ENCODE data around the gene RTP5.

The RTP5 gene

DNA sequence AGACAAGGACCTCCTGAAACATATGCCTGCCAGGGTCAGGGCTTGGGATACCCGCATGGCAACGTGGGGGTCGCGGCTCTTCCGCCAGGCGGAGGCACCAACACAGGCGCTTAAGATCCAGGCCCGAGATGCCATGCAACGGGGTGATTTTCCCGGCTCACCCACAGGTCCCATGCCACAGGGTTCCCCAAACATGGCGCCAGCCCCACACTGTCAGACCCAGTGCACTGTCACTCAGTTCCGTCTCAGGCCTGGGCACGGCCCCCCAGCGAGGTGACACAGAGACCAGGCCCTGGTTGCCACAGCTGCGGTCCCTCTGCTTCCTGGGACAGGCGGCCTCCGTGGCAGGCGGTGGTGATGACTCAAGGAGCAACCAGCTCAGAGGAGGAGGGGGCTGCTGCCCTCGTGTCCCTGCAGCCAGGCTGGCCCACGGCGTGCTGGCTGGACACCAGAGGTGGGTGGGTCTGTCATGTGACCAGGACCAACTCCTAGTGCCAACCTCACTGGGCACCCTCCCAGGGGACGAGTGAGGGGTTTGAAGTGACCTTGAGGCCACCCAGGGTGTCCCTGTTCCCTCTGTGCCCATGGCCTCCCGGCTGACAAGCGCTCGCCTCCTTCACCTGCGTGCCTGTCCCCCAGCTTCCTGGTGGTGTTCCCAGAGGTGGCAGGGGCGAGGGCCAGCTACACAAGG lies 15.7 kb upstream of the RTP5 start:
- Histone ChIP-seq H3K9me3 (ENCODE audit: insufficient read depth, low read depth, low read length) (no peaks in the 10 kb centered on the region), H3K4me1 (ENCODE audit: insufficient read depth, low read length) (no peaks in the 10 kb centered on the region), H3K9ac (ENCODE audit: low read depth, low read length) (no peak overlapping the region), H3K36me3 (ENCODE audit: insufficient read depth, low read length) (no peaks in the 10 kb centered on the region), H3K27me3 (ENCODE audit: insufficient read depth, low read length) (no peaks in the 10 kb centered on the region), H3K4me3 (ENCODE audit: low read length) (no peak overlapping the region), H3K27ac (ENCODE audit: low read depth, low read length) (no peak overlapping the region)
- WGBS: 88% methylated on average over 27 of the region's 27 CpGs

DNA sequence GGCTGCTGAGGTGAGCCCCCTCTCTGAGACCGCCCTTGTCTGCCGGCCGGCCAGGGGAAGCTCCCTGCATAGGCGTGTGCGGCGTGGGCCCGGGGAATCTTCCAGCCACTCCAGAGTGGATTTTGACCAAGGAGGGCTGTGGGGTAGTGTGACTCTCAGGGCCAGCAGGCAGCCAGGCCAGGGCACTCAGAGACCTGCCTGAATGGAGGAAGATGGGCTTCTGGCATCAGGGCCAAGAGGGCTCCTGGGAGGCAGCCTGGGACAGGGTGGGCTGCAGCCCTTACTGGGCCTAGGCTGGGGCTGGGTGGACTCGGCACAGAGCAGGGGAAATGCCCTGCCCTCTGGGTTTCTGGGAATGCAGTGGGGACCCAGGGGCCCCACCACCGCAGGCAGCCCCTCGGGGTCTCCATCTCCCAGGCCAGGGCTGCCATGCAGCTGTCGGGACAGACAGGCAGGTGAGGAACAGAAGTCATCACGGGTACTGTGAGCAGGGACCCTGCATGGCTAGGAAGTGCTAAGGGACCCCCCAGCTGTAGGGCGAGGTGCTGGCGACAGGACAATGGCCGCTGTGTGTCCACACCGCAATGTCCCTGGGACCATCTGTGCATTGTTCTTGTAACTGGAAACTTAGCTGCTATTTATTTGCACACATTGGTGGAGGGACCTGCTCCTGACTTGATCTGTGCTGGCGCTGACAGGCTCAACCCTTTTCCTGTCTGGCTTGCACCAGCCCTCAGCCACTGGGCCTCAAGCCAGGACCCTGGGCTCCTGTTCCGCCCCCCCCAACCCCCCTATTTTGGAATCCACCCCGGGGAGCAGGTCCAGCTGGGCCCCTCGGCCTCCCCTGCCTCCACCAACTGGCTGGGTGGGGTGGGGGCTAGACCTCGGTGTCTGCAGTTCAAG lies 14.9 kb upstream of the RTP5 start:
- Histone ChIP-seq H3K36me3 (ENCODE audit: insufficient read depth, low read length) (no peaks in the 10 kb centered on the region), H3K4me3 (ENCODE audit: low read length) (no peak overlapping the region), H3K4me1 (ENCODE audit: insufficient read depth, low read length) (no peaks in the 10 kb centered on the region; the same call in 1 of the 2 replicates), H3K9me3 (ENCODE audit: insufficient read depth, low read depth, low read length) (no peaks in the 10 kb centered on the region), H3K27ac (ENCODE audit: low read depth, low read length) (no peak overlapping the region), H3K9ac (ENCODE audit: low read depth, low read length) (no peak overlapping the region), H3K27me3 (ENCODE audit: insufficient read depth, low read length) (no peaks in the 10 kb centered on the region)
- WGBS: 91% methylated on average over 20 of the region's 21 CpGs

DNA sequence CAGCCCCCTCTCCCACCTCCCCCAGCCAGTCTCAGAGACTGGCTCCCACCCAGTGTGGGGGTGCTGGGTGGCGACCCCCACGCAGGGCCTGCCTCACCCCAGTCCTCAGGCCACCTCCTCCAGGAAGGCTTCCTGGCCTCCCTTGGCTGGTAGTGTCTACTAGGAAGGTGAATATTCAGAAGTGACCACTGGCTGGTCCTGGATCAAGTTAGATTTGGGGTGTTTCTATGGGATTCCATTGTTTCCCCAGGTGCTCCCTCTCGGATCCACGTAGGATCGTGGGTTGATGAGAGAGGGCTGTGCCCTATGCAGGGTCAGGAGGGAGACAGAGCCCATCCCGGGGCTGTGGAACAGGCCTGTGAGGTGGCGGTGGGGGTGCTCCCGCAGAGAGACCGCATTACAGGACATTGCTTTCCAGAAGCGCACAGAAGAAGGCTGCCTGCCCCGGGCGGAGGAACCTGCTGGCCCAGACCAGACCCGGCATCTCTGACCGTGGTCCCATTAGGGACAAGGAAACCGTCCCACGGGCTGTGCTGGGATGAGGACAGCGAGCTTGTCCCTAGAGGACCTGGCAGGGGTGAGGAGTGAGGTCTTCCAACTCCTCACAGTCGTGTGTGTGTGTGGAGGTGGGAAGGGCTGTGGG lies 14.2 kb upstream of the RTP5 start:
- H3K27me3 ChIP-seq (ENCODE audit: insufficient read depth, low read length): no peaks in the 10 kb centered on the region
- H3K36me3 ChIP-seq (ENCODE audit: insufficient read depth, low read length): no peaks in the 10 kb centered on the region
- no peak overlapping the region for H3K9ac ChIP-seq (ENCODE audit: low read depth, low read length)
- H3K4me3 ChIP-seq (ENCODE audit: low read length): no peak overlapping the region
- WGBS: 93% methylated on average over 18 of the region's 18 CpGs
- H3K9me3 ChIP-seq (ENCODE audit: insufficient read depth, low read depth, low read length): no peaks in the 10 kb centered on the region
- no peaks in the 10 kb centered on the region; the same call in 1 of the 2 replicates for H3K4me1 ChIP-seq (ENCODE audit: insufficient read depth, low read length)
- H3K27ac ChIP-seq (ENCODE audit: low read depth, low read length): no peak overlapping the region

DNA sequence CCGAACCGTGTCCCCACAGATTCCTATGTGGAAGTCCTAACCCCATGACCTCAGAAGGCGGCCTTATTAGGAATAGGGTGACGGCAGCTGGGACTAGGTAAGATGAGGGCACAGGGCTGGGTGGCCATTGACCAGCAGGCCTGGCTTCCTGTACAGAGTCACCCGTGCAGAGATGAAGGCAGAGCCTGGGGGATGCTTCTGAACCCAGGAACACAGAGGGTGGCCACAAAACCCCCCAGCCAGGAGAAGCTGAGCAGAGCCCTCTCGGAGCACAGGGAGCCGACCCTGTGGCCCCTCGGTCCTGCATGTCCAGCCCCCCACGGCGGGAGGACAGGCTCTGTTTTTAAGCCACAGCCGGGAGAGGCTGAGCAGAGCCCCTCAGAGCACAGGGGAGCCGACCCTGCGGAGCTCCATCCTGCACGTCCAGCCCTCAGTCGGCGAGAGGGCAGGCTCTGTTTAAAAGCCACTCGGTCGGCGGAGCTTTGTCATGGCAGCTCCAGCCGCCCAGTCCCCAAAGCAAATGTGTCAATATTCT lies 13.6 kb upstream of the RTP5 start:
- no peaks in the 10 kb centered on the region for H3K27me3 ChIP-seq (ENCODE audit: insufficient read depth, low read length)
- H3K27ac ChIP-seq (ENCODE audit: low read depth, low read length): no peak overlapping the region
- no peaks in the 10 kb centered on the region for H3K9me3 ChIP-seq (ENCODE audit: insufficient read depth, low read depth, low read length)
- no peaks in the 10 kb centered on the region for H3K36me3 ChIP-seq (ENCODE audit: insufficient read depth, low read length)
- 89% methylated on average over 20 of the region's 20 CpGs for WGBS
- H3K4me3 ChIP-seq (ENCODE audit: low read length): no peak overlapping the region
- H3K9ac ChIP-seq (ENCODE audit: low read depth, low read length): no peak overlapping the region
- H3K4me1 ChIP-seq (ENCODE audit: insufficient read depth, low read length): no peaks in the 10 kb centered on the region; the same call in 1 of the 2 replicates

DNA sequence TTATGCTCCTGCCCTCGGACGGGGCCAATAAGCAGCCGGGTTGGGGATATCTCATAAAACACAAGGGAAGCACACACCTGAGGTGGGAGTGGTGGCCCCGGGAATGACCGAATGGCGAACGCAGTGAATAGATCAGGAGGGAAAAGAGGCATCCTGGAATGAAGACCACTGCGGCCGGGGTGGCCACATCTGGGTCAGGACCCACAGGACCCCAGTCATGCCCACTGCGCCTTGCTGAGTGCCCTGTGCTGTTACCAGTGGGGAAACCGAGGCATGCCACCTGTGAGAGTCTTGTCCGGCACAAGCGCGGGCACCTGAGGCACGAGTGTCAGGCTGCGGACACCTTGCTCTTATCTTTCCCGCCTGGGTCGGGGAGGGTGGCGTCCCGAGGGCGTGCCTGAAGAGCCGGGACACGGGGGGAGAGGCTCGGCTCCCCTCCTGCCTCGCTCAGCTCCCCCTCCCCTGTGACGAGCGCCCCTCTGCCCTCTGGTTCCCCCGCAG lies 12.4 kb upstream of the RTP5 start:
- Histone ChIP-seq H3K27ac (ENCODE audit: low read depth, low read length) (no peak overlapping the region), H3K9me3 (ENCODE audit: insufficient read depth, low read depth, low read length) (no peaks in the 10 kb centered on the region), H3K4me3 (ENCODE audit: low read length) (no peak overlapping the region), H3K27me3 (ENCODE audit: insufficient read depth, low read length) (no peaks in the 10 kb centered on the region), H3K4me1 (ENCODE audit: insufficient read depth, low read length) (no peaks in the 10 kb centered on the region; the same call in 1 of the 2 replicates), H3K36me3 (ENCODE audit: insufficient read depth, low read length) (no peaks in the 10 kb centered on the region), H3K9ac (ENCODE audit: low read depth, low read length) (no peak overlapping the region)
- 92% methylated on average over 28 of the region's 28 CpGs for WGBS

DNA sequence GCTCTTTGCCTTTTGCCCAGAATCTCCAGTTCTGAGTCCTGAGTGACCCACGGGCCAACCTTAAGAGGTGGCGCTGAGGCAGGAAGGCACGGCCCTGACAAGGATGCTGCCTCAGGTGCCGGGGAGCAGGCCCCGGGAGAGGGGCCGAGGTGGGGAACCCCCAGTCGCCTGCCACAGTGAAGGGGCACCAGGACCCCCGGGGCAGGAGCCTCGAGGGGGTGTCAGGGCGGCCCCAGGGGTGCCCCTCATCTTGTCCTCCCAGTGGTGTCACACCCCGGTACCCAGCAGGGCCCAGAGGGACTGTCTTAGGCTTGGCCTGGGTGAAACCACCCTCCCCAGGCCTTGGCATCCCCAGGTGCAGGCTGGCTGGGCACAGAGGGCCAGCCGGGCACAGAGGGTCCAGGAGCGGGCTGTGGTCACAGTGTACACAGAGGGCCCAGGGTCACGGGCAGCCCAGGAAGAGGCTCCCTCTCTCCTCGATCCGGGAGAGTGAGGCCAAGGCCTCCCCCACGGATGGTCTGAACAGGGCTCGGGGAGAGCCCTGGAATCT lies 11.9 kb upstream of the RTP5 start:
- Histone ChIP-seq H3K27ac (ENCODE audit: low read depth, low read length) (no peak overlapping the region), H3K4me1 (ENCODE audit: insufficient read depth, low read length) (no peaks in the 10 kb centered on the region; the same call in 1 of the 2 replicates), H3K4me3 (ENCODE audit: low read length) (no peak overlapping the region), H3K9me3 (ENCODE audit: insufficient read depth, low read depth, low read length) (no peaks in the 10 kb centered on the region), H3K27me3 (ENCODE audit: insufficient read depth, low read length) (no peaks in the 10 kb centered on the region), H3K9ac (ENCODE audit: low read depth, low read length) (no peak overlapping the region), H3K36me3 (ENCODE audit: insufficient read depth, low read length) (no peaks in the 10 kb centered on the region)
- 93% methylated on average over 18 of the region's 18 CpGs for WGBS

DNA sequence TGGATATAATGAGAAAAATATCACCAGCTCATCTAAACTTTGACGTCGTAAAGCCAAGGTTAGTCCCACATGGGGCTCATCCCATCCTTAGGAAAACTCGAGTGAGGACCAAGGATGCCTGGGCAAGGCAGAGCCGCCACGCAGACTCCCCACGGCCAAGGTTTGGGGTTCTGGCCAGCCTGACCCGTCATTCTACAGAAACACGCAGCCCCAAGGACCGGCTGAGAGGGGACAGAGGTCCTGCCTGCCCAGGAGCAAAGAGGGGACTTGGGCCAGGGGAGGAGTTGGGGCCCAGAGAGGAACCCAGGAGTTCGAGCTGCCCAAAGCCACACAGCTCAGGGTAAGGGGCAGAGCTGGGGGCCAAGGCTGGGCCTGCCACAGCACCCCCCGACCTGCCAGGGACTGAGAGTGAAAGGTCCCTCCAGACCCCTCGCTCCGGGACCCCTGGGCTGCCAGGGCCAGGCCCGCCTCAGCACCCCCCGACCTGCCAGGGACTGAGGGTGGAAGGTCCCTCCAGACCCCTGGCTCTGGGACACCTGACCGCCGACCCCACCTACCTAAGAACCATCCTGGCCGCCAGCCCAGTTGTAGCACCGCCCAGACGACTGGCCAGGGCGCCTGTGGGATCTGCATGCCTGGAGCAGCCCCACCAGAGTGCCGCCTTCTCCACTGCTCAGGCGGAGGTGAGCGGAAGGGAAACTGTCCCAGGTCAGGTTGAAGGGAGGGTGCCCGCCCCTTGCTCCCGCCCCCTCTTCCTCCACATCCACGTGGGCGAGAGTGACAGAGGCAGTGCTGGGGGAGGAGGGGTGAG lies 11.1 kb upstream of the RTP5 start, which contains the start of gene PDCD1:
TSS of gene PDCD1 (minus strand) at position 689 of the 811 bp plus-strand sequence. CDS start at position 633, 56 bp downstream.
- H3K9ac ChIP-seq (ENCODE audit: low read depth, low read length): no peak within 1 kb of the TSS
- H3K36me3 ChIP-seq (ENCODE audit: insufficient read depth, low read length): no peaks in the 10 kb centered on the region
- H3K4me1 ChIP-seq (ENCODE audit: insufficient read depth, low read length): no peaks in the 10 kb centered on the region; the same call in 1 of the 2 replicates
- no peak within 1 kb of the TSS for H3K4me3 ChIP-seq (ENCODE audit: low read length)
- no peaks in the 10 kb centered on the region for H3K27me3 ChIP-seq (ENCODE audit: insufficient read depth, low read length)
- H3K27ac ChIP-seq (ENCODE audit: low read depth, low read length): no peak within 1 kb of the TSS
- no peaks in the 10 kb centered on the region for H3K9me3 ChIP-seq (ENCODE audit: insufficient read depth, low read depth, low read length)
- 74% methylated on average over 24 of the region's 28 CpGs for WGBS

DNA sequence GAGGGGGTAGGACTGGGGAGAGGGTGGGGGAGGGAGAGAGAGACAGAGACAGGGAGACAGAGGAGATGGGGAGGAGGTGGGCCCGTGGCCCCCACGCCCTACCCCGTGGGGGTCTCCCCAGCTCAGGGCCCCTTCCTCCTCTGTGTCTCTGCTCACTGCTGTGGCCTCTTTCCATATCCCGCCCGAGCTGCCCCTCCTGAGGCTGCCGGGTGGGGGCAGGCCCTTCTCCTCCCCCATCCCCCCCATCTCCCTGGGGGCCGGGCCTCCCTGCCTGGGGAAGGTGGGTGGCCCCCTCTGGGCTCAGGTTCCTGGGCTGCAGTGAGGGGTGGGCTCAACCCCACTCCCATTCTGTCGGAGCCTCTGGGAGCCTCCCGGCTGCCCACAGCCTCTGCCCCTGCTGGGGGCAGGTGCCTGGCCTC lies 10.5 kb upstream of the RTP5 start:
- Histone ChIP-seq H3K4me3 (ENCODE audit: low read length) (no peak overlapping the region), H3K4me1 (ENCODE audit: insufficient read depth, low read length) (no peaks in the 10 kb centered on the region; the same call in 1 of the 2 replicates), H3K27ac (ENCODE audit: low read depth, low read length) (no peak overlapping the region), H3K9ac (ENCODE audit: low read depth, low read length) (no peak overlapping the region), H3K27me3 (ENCODE audit: insufficient read depth, low read length) (no peaks in the 10 kb centered on the region), H3K9me3 (ENCODE audit: insufficient read depth, low read depth, low read length) (no peaks in the 10 kb centered on the region), H3K36me3 (ENCODE audit: insufficient read depth, low read length) (no peaks in the 10 kb centered on the region)
- 43% methylated on average over 9 of the region's 9 CpGs for WGBS

DNA sequence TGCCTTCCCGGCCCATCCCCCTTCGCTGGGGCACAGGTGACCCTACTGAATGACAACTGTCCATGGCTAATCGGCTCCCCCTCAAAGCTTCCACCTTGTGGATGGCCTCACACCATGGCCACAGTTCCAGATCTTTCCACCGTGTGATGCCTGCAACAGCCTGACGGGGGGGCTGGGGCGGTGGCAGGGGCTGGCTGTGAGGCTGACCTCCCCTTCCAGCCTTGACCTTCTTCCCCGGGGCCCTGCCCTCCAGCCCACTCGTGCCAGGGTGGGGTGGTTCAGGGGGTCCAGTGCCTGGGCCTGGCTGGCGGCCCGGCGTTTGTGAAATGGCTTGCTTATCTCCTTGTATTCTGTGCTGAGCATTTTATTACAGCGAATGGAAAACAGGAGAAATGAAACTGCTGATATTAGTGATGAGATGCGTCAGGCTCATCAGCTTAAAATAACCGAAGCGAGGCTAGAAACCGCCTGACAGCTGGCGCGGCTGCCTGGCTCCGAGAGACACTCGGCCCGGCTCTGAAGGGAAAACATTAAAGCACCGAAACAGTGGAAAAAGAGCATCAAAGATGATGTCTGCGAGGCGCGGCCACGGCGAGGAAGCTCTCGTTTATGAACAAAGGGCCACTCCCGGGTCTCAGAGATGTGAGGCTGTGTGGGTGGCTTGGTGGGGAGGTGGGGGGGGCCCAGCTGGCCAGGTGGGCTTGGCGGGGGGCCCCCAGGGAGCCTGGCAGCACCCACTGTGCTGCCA lies 9.9 kb upstream of the RTP5 start:
- no peak overlapping the region for H3K27ac ChIP-seq (ENCODE audit: low read depth, low read length)
- no peaks in the 10 kb centered on the region for H3K36me3 ChIP-seq (ENCODE audit: insufficient read depth, low read length)
- no peaks in the 10 kb centered on the region; the same call in 1 of the 2 replicates for H3K4me1 ChIP-seq (ENCODE audit: insufficient read depth, low read length)
- WGBS: 86% methylated on average over 30 of the region's 30 CpGs
- H3K9me3 ChIP-seq (ENCODE audit: insufficient read depth, low read depth, low read length): no peaks in the 10 kb centered on the region
- no peak overlapping the region for H3K4me3 ChIP-seq (ENCODE audit: low read length)
- no peaks in the 10 kb centered on the region for H3K27me3 ChIP-seq (ENCODE audit: insufficient read depth, low read length)
- H3K9ac ChIP-seq (ENCODE audit: low read depth, low read length): no peak overlapping the region
